ENCODE data around the gene HLTF.
"Not testable (repeated sequence)": the region's sequence is repeated elsewhere in the genome, so short reads cannot be mapped to it uniquely, and the experiment has no call there.

Gene HLTF

DNA sequence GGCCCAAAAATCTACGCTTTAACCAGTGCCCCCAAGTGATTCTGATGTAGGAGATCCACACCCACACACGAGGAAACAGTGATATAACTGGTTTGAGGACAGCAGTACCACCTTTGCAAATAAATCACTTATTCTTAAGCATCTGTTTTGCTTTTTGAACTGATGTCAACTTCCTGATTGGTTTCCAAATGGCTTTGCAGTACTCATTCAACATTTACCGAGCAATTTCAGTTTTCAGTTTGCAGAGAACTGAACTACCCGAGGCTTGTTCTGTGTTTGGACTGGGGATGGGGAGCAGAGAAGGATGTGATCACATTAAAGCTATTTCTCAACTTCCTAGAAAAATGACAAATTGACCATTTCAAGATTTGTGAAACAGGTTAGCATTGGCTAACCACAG, 96.1 kb downstream of the HLTF start:
- no peak for FAIRE-seq

DNA sequence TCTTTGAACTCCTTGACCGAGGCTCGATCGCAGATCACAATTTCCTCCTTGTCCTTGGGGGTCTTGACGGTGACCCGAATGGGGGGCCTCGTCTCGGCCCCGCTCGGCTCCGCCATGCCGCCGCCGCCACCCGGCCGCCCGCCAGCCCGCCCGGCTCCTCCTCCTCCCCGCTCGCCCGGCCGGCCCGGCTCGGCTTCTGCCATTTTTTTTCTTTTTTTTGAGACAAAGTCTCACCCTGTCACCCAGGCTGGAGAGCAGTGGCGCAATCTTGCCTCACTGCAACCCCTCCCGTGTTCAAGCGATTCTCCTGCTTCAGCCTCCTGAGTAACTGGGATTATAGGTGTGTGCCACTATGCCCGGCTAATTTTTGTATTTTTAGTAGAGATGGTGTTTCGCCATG, 98.8 kb downstream of the HLTF start:
- FAIRE-seq = not testable (repeated sequence)

DNA sequence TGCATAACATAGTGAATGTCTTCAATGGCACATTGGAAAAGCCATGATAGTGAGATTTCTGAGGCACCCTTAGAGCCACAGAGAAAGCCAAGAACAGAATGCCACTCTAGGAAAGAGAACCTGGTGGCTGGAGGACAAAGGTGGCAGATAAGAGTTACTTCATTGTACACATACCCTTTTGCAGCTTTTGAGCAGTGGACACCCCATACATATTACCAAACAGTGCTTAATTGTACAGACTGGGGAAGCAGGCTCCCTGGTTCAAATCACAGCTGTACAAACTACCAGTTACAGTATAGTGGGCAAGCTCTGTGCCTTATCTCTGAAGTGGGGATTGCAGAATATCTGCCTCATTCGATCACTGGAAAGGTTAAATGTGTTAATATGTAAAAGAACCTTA, 105.1 kb downstream of the HLTF start:
- FAIRE-seq = no peak
